Stimulated activated naive CD8-positive, alpha-beta T cell treated with anti-CD3 and anti-CD28 coated beads, Interleukin-15, Interleukin-2, amounts not matched to agents 100 U/mL and 50 U/mL, for 24 hours (primary cell): Measurements from ENCODE around the gene VEGFD.

Source experiments
- ATAC-seq: fragments of 150-1000 bp; cut with Tn5 transposase; one replicate; pipeline ENCODE4 v1.10.0; 2021
- DNase-seq: peaks from one replicate; pipeline ENCODE4 v3.0.0; 2021

VEGFD gene

GRCh38 chrX:15384304-15384703, at the start of gene VEGFD:
VEGFD (minus strand) TSS chrX:15384413; CDS start chrX:15383946, 467 bp downstream.
- ATAC-seq (no peak), DNase-seq (no peak)

GRCh38 chrX:15430584-15430983, 46.4 kb upstream of the VEGFD start:
- DNase-seq (no peak), ATAC-seq (no peak)

- ATAC-seq: no peak
- DNase-seq: no peak
Observed at GRCh38 chrX:15430076-15430475, 45.9 kb upstream of the VEGFD start.

- DNase-seq: no peak
- no peak for ATAC-seq
Observed at GRCh38 chrX:15425024-15425423, 40.8 kb upstream of the VEGFD start.

- DNase-seq (no peak), ATAC-seq (no peak)
Observed at GRCh38 chrX:15418707-15419181, 34.5 kb upstream of the VEGFD start.

- no peak for ATAC-seq
- DNase-seq: no peak
Observed at GRCh38 chrX:15418041-15418706, 34.0 kb upstream of the VEGFD start.

GRCh38 chrX:15416133-15416993, 32.1 kb upstream of the VEGFD start:
- DNase-seq (no peak), ATAC-seq (peak; percentile 71)

- ATAC-seq: no peak
- no peak for DNase-seq
Observed at GRCh38 chrX:15413101-15413500, 28.9 kb upstream of the VEGFD start.

- DNase-seq (no peak), ATAC-seq (no peak)
Observed at GRCh38 chrX:15410947-15411346, 26.7 kb upstream of the VEGFD start.

- DNase-seq: no peak
- ATAC-seq: no peak
Observed at GRCh38 chrX:15410430-15410829, 26.2 kb upstream of the VEGFD start.

GRCh38 chrX:15405846-15406245, 21.6 kb upstream of the VEGFD start:
- ATAC-seq: no peak
- DNase-seq: no peak

GRCh38 chrX:15404401-15405096, 20.3 kb upstream of the VEGFD start:
- DNase-seq: no peak
- no peak for ATAC-seq

GRCh38 chrX:15401378-15401777, 17.2 kb upstream of the VEGFD start:
- DNase-seq (no peak), ATAC-seq (no peak)

GRCh38 chrX:15399962-15400391, 15.8 kb upstream of the VEGFD start:
- DNase-seq (no peak), ATAC-seq (no peak)

- no peak for DNase-seq
- ATAC-seq: no peak
Observed at GRCh38 chrX:15398874-15399273, 14.7 kb upstream of the VEGFD start.

GRCh38 chrX:15395789-15396188, 11.6 kb upstream of the VEGFD start:
- no peak for DNase-seq
- no peak for ATAC-seq

- no peak for ATAC-seq
- DNase-seq: no peak
Observed at GRCh38 chrX:15391850-15392249, 7.6 kb upstream of the VEGFD start.

- ATAC-seq (no peak), DNase-seq (no peak)
Observed at GRCh38 chrX:15382813-15383212, 1.4 kb downstream of the VEGFD start.

GRCh38 chrX:15376956-15377355, 7.3 kb downstream of the VEGFD start:
- DNase-seq (no peak), ATAC-seq (no peak)

- ATAC-seq: no peak
- DNase-seq: no peak
Observed at GRCh38 chrX:15373976-15374375, 10.2 kb downstream of the VEGFD start.

- no peak for DNase-seq
- ATAC-seq: no peak
Observed at GRCh38 chrX:15366506-15367352, 17.5 kb downstream of the VEGFD start.

- ATAC-seq (no peak), DNase-seq (no peak)
Observed at GRCh38 chrX:15359701-15360100, 24.5 kb downstream of the VEGFD start.
